Measurements from ENCODE around the gene KLHL22. TPM values are rescaled to one million over a fixed set of nuclear protein-coding genes. Genes with fewer than 3 reads are reported as not detected.

The KLHL22 gene
- total and polyA plus RNA-seq, 5 donors, result 17.9 to 25.8 (median 20.5) TPM

DNA sequence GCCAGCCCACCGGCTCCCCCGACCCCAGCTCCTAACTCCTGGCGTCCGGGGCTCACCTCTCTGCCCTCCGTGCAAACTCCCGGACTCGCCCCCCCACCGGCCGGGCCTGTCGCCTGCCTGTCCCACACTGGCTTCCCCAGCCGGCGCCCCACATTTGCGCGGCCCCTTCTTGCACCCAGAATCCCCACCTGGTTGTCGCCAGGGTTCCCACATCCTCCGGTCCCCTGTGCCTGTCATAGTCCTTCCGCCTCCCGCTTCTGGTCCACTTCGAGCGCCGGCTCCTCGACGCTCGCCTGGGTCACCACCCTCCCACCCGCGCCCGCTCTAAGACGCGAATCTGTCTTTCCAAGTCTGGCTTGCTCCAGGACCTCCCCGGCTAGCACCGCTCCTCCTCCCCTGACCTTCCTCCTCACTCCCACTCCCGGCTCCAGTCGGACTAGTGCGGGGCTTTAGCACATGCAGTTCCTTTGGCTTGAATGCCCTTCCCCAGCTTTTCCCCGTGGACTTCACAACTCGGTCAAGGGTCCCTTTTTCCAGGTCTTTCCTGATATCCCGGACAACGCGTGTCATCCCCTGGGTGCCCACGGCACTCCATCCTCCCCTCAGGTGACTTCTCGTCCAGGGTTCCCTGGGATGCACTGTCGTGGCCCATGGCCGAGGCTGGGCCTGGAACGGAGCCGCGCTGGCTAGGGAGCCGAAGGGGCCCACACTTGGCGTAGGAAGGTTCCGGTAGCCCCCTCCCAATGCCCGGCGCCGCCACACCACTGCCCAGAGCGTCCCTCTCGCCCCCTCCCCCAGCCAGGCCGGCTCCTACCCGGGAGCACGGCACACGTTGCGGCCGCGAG, 58.6 kb downstream of the KLHL22 start:
- H3K9me3 ChIP-seq (ENCODE audit: control insufficient read depth, low read length), result no peaks in the 10 kb centered on the region
- peak overlapping the region; percentile 32 for H3K27ac ChIP-seq (ENCODE audit: low read length)
- H3K4me3 ChIP-seq (ENCODE audit: low read length), result peak overlapping the region; percentile 70
- H3K27me3 ChIP-seq (ENCODE audit: control insufficient read depth, insufficient read depth), result no peaks in the 10 kb centered on the region
- WGBS, result 1% methylated on average over 61 of the region's 61 CpGs
- DNase-seq (peak; percentile 61 to 77 (median 75)), ATAC-seq (peak; percentile 7 to 25)
- intact Hi-C loops (cut with DNase I), result loop anchor here in 1 of 4 donors (10.0 kb wide), 1 partner anchor 58 kb away; the partner anchor contains the start of gene KLHL22
- H3K4me1 ChIP-seq (ENCODE audit: control insufficient read depth, insufficient read depth, low read length), result no peaks in the 10 kb centered on the region

GRCh38 chr22:20436307-20436767, 59.3 kb downstream of the KLHL22 start:
- Histone ChIP-seq H3K27ac (ENCODE audit: low read length) (no peak overlapping the region), H3K27me3 (ENCODE audit: control insufficient read depth, insufficient read depth) (no peaks in the 10 kb centered on the region), H3K4me1 (ENCODE audit: control insufficient read depth, insufficient read depth, low read length) (no peaks in the 10 kb centered on the region), H3K9me3 (ENCODE audit: control insufficient read depth, low read length) (no peaks in the 10 kb centered on the region), H3K4me3 (ENCODE audit: low read length) (peak overlapping the region; percentile 70)
- DNase-seq (peak in 2 of 3 donors; percentile 84), ATAC-seq (peak; percentile 25 to 28)
- intact Hi-C loops (cut with DNase I), result loop anchor here in 1 of 4 donors (10.0 kb wide), 1 partner anchor 58 kb away; the partner anchor contains the start of gene KLHL22
- under 1% methylated on average over 56 of the region's 56 CpGs for WGBS

GRCh38 chr22:20435436-20436306, 59.9 kb downstream of the KLHL22 start:
- no peaks in the 10 kb centered on the region for H3K27me3 ChIP-seq (ENCODE audit: control insufficient read depth, insufficient read depth)
- DNase-seq (no peak), ATAC-seq (no peak)
- no peaks in the 10 kb centered on the region for H3K9me3 ChIP-seq (ENCODE audit: control insufficient read depth, low read length)
- intact Hi-C loops (cut with DNase I), result loop anchor here in 1 of 4 donors (10.0 kb wide), 1 partner anchor 59 kb away; the partner anchor contains the start of gene KLHL22
- no peaks in the 10 kb centered on the region for H3K4me1 ChIP-seq (ENCODE audit: control insufficient read depth, insufficient read depth, low read length)
- 52% methylated on average over 11 of the region's 11 CpGs for WGBS
- no peak overlapping the region for H3K27ac ChIP-seq (ENCODE audit: low read length)
- H3K4me3 ChIP-seq (ENCODE audit: low read length), result peak overlapping the region; percentile 70

GRCh38 chr22:20434773-20435172, 60.8 kb downstream of the KLHL22 start:
- Histone ChIP-seq H3K4me1 (ENCODE audit: control insufficient read depth, insufficient read depth, low read length) (no peaks in the 10 kb centered on the region), H3K4me3 (ENCODE audit: low read length) (no peak overlapping the region), H3K27ac (ENCODE audit: low read length) (no peak overlapping the region), H3K9me3 (ENCODE audit: control insufficient read depth, low read length) (no peaks in the 10 kb centered on the region), H3K27me3 (ENCODE audit: control insufficient read depth, insufficient read depth) (no peaks in the 10 kb centered on the region)
- 95% methylated on average over 3 of the region's 3 CpGs for WGBS
- DNase-seq (no peak), ATAC-seq (no peak)
- intact Hi-C loops (cut with DNase I), result loop anchor here in 1 of 4 donors (10.0 kb wide), 1 partner anchor 60 kb away; the partner anchor contains the start of gene KLHL22

GRCh38 chr22:20434264-20434751, 61.3 kb downstream of the KLHL22 start:
- H3K4me3 ChIP-seq (ENCODE audit: low read length), result no peak overlapping the region
- H3K27ac ChIP-seq (ENCODE audit: low read length), result no peak overlapping the region
- intact Hi-C loops (cut with DNase I), result loop anchor here in 1 of 4 donors (10.0 kb wide), 1 partner anchor 60 kb away; the partner anchor contains the start of gene KLHL22
- H3K27me3 ChIP-seq (ENCODE audit: control insufficient read depth, insufficient read depth), result no peaks in the 10 kb centered on the region
- H3K4me1 ChIP-seq (ENCODE audit: control insufficient read depth, insufficient read depth, low read length), result no peaks in the 10 kb centered on the region
- H3K9me3 ChIP-seq (ENCODE audit: control insufficient read depth, low read length), result no peaks in the 10 kb centered on the region
- 84% methylated on average over 12 of the region's 12 CpGs for WGBS
- DNase-seq, result no peak
- ATAC-seq, result no peak

DNA sequence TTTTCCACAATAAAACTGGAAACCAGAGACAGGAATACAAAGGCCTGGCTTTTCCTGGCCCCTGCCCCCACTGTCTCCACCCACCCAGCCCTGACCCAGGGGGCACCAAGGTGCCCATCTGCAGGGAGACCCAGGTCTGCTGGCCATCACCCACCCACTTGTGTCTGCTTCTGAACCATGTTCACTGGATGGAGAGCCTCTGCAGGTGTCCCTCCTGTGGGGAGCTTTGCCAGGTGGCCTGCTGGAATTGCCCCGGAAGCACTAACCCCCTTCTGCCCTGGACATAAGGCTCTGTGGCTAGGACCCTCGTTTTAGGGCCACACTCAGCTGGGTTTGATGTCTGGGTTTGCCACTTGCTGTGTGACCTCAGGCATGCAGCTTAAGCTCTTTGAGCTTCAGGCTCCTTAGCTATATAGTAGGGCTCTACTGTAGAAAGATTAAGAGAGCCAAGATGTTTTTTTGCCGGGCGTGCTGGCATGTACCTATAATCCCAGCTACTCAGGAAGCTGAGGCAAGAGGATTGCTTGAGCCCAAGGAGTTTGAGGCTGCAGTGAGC, 61.8 kb downstream of the KLHL22 start:
- Histone ChIP-seq H3K9me3 (ENCODE audit: control insufficient read depth, low read length) (no peaks in the 10 kb centered on the region), H3K4me3 (ENCODE audit: low read length) (no peak overlapping the region), H3K27ac (ENCODE audit: low read length) (no peak overlapping the region), H3K27me3 (ENCODE audit: control insufficient read depth, insufficient read depth) (no peaks in the 10 kb centered on the region), H3K4me1 (ENCODE audit: control insufficient read depth, insufficient read depth, low read length) (no peaks in the 10 kb centered on the region)
- no peak for DNase-seq
- intact Hi-C loops (cut with DNase I), result loop anchor here in 1 of 4 donors (10.0 kb wide), 1 partner anchor 61 kb away; the partner anchor contains the start of gene KLHL22
- ATAC-seq, result no peak
- 68% methylated on average over 4 of the region's 4 CpGs for WGBS

GRCh38 chr22:20433191-20433590, 62.4 kb downstream of the KLHL22 start:
- no peaks in the 10 kb centered on the region for H3K9me3 ChIP-seq (ENCODE audit: control insufficient read depth, low read length)
- H3K27ac ChIP-seq (ENCODE audit: low read length), result no peak overlapping the region
- ATAC-seq (no peak), DNase-seq (no peak)
- intact Hi-C loops (cut with DNase I), result loop anchor here in 1 of 4 donors (10.0 kb wide), 1 partner anchor 62 kb away; the partner anchor contains the start of gene KLHL22
- H3K4me3 ChIP-seq (ENCODE audit: low read length), result no peak overlapping the region
- 91% methylated on average over 11 of the region's 11 CpGs for WGBS
- no peaks in the 10 kb centered on the region for H3K4me1 ChIP-seq (ENCODE audit: control insufficient read depth, insufficient read depth, low read length)
- H3K27me3 ChIP-seq (ENCODE audit: control insufficient read depth, insufficient read depth), result no peaks in the 10 kb centered on the region

DNA sequence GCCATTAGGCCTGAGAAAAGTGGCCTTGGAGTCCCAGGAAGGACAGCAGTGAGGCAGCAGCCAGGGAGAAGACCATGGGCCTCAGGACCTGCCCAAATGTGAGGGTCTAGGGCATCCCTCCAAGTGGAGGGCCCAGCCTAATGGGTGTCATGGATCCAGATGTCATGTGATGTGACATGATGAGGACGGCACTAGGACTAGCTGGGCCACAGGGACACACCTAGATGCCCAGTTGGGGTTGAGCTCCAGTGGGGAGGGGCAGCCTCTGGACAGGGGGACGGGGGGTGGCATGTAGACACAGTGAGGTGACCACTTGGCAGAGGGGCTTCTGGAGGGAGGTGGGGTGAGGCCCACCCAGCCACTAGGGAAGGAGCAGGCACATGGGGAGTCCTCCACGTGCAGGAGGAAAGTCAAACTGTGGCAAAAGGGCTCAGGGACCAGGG, 63.3 kb downstream of the KLHL22 start:
- Histone ChIP-seq H3K9me3 (ENCODE audit: control insufficient read depth, low read length) (no peaks in the 10 kb centered on the region), H3K4me1 (ENCODE audit: control insufficient read depth, insufficient read depth, low read length) (no peaks in the 10 kb centered on the region), H3K4me3 (ENCODE audit: low read length) (no peak overlapping the region), H3K27me3 (ENCODE audit: control insufficient read depth, insufficient read depth) (no peaks in the 10 kb centered on the region), H3K27ac (ENCODE audit: low read length) (no peak overlapping the region)
- DNase-seq, result no peak
- ATAC-seq, result no peak
- intact Hi-C loops (cut with DNase I), result loop anchor here in 1 of 4 donors (10.0 kb wide), 1 partner anchor 63 kb away; the partner anchor contains the start of gene KLHL22
- 82% methylated on average over 3 of the region's 3 CpGs for WGBS

GRCh38 chr22:20431511-20432192, 63.9 kb downstream of the KLHL22 start:
- ATAC-seq (no peak), DNase-seq (no peak)
- Histone ChIP-seq H3K4me1 (ENCODE audit: control insufficient read depth, insufficient read depth, low read length) (no peaks in the 10 kb centered on the region), H3K27ac (ENCODE audit: low read length) (no peak overlapping the region), H3K4me3 (ENCODE audit: low read length) (no peak overlapping the region), H3K9me3 (ENCODE audit: control insufficient read depth, low read length) (no peaks in the 10 kb centered on the region), H3K27me3 (ENCODE audit: control insufficient read depth, insufficient read depth) (no peaks in the 10 kb centered on the region)
- intact Hi-C loops (cut with DNase I), result loop anchor here in 1 of 4 donors (10.0 kb wide), 1 partner anchor 63 kb away; the partner anchor contains the start of gene KLHL22
- WGBS, result 58% methylated on average over 50 of the region's 50 CpGs

Data from right cardiac atrium (tissue), 5 donors.